Stomach (tissue), 9 donors: ENCODE data around the gene TRIM2. TPM values are rescaled to one million over a fixed set of nuclear protein-coding genes. Genes with fewer than 3 reads are reported as not detected.

Source experiments
- DNase-seq, 2 donors: peaks; one replicate each; pipeline versions ENCODE4 v3.0.0 to v3.0.0-alpha.2; 2013 to 2019
- H3K27ac ChIP-seq, 5 donors: fragments of 200-600 bp in 4 of 5; sonication (generic) in 4 of 5; one replicate each; pipeline ENCODE4 v1.5.1; 2013 to 2019; ENCODE audit warnings: mild to moderate bottlenecking in 1 of 5, moderate library complexity in 1 of 5
- H3K27me3 ChIP-seq, 3 donors: fragments of 200-600 bp; sonication (generic); one replicate each; pipeline ENCODE4 v1.5.1; 2017 to 2019; ENCODE audit warnings: mixed run types in 1 of 3
- H3K36me3 ChIP-seq, 4 donors: fragments of 200-600 bp; sonication (generic); 1 replicate in 3 of 4; 2 replicates in 1 of 4; pipeline ENCODE4 v1.5.1; 2016 to 2019
- H3K4me1 ChIP-seq, 4 donors: fragments of 200-600 bp; sonication (generic); one replicate each; pipeline ENCODE4 v1.5.1; 2016 to 2019
- H3K4me3 ChIP-seq, 4 donors: fragments of 200-600 bp; sonication (generic) in 3 of 4; one replicate each; pipeline ENCODE4 v1.5.1; 2016 to 2019; ENCODE audit warnings: mild to moderate bottlenecking in 1 of 4
- H3K9me3 ChIP-seq, 4 donors: fragments of 200-600 bp; sonication (generic); one replicate each; pipeline ENCODE4 v1.5.1; 2016 to 2019
- CTCF ChIP-seq, 7 experiments: fragments of 450-650 bp in 4 of 7; fragments of 200-600 bp in 3 of 7; sonication (generic) in 3 of 7; IDR thresholded peaks; one replicate each; pipeline ENCODE4 v1.5.1; 2016 to 2019; ENCODE audit warnings: antibody characterized with exemption in 7 of 7, control low read depth in 2 of 7, mild to moderate bottlenecking in 1 of 7
- EP300 ChIP-seq: sonication (generic); formaldehyde crosslinking; IDR thresholded peaks from one replicate; pipeline ENCODE4 v1.6.1; 2017; ENCODE audit warnings: antibody characterized with exemption
- POLR2A ChIP-seq, 4 donors: fragments of 450-650 bp; IDR thresholded peaks; one replicate each; pipeline ENCODE4 v1.6.1; 2016; ENCODE audit warnings: antibody characterized with exemption in 4 of 4, control low read depth in 2 of 4, mild to moderate bottlenecking in 1 of 4, moderate library complexity in 1 of 4
- POLR2AphosphoS5 ChIP-seq, 3 donors: sonication (generic); formaldehyde crosslinking; IDR thresholded peaks; one replicate each; pipeline ENCODE4 v1.6.1; 2016; ENCODE audit warnings: antibody characterized with exemption in 3 of 3
- WGBS, 5 donors: extraction: QIAGEN DNeasy Blood & Tissue Kit in 3 of 5; methylation state at CpG; one replicate each; pipeline versions ENCODE4 v1.1.5 to v1.1.7; 2013 to 2018; 5-methylcytosine and 5-hydroxymethylcytosine counted together
- intact Hi-C: fragments of 100-400 bp; cut with DNase I; formaldehyde crosslinking; loops from one replicate; pipeline ENCODE4 v1.15.1; 2023; ENCODE audit warnings: low total_unique reads
- polyA plus RNA-seq, 3 donors: library from polyadenylated mRNA; stranded (reverse); fragments of 200-250 nt; gene quantifications; one replicate each; pipeline ENCODE4 v1.2.3, GENCODE V29; 2013
- total RNA-seq, 5 donors: library from RNA; depleted of rRNA; stranded (reverse); fragments of >200 nt; gene quantifications; one replicate each; pipeline versions ENCODE4 v1.1.0 to v1.2.3, GENCODE V29; 2014 to 2016
- donor health status: healthy with polysubstance abuse.
- donor health status: Bipolar disorder and iron deficiency.
- donor health status: healthy.

The TRIM2 gene
- total and polyA plus RNA-seq, 8 donors, result 11.2 to 327 (median 53.8) TPM

DNA sequence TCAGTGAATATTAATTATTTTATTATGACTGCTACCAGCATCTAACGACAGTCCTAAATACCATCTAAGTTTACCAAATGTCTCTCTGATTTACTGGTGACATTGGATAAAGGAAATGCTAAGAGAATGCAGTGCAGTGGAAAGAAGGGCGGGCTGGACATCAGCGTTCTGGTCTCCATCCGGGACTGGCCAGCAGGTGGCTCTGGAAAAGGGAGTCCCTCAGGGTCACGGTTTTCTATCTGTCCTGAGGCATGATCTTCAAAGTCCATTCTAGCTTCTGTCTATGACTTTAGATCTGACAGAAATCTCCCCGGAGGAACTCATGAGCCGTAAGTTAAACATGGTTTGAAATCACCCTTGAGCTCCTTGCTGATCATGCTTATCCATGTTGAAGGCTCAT, 3.3 kb downstream of the TRIM2 start:
- peak overlapping the region in 4 of 5 donors; percentile 31 to 86 (median 84) for H3K27ac ChIP-seq
- peak overlapping the region in 1 of 4 donors; percentile 54 for H3K4me3 ChIP-seq
- H3K36me3 ChIP-seq, result no peaks in the 10 kb centered on the region
- H3K9me3 ChIP-seq, result no peaks in the 10 kb centered on the region
- WGBS, 5 donors, result 16 to 28% (median 27%) methylated on average over 7 of the region's 7 CpGs
- peaks cover 33 to 63% (median 37%) of the 10 kb centered on the region in 4 donors for H3K4me1 ChIP-seq
- TF ChIP-seq EP300, result no peak
- TF ChIP-seq CTCF (IDR thresholded peaks at IDR 0.05), result peak in 5 of 7 experiments; percentile 18 to 71 (median 44)
- intact Hi-C loops, result no loop called here
- H3K27me3 ChIP-seq, result no peaks in the 10 kb centered on the region
- DNase-seq, result peak; percentile 63 to 66

- H3K4me3 ChIP-seq, result no peak overlapping the region
- H3K4me1 ChIP-seq, result peaks cover 29 to 67% (median 35%) of the 10 kb centered on the region in 4 donors
- no peaks in the 10 kb centered on the region for H3K27me3 ChIP-seq
- intact Hi-C loops, result no loop called here
- H3K9me3 ChIP-seq, result no peaks in the 10 kb centered on the region
- peak; percentile 36 to 65 for DNase-seq
- no peaks in the 10 kb centered on the region for H3K36me3 ChIP-seq
- 27 to 48% (median 31%) methylated on average over 5 of the region's 5 CpGs for WGBS, 5 donors
- H3K27ac ChIP-seq, result peak overlapping the region in 3 of 5 donors; percentile 20 to 45 (median 34)
- TF ChIP-seq EP300 (no peak), POLR2A (IDR thresholded peaks at IDR 0.05) (no peak), POLR2AphosphoS5 (IDR thresholded peaks at IDR 0.05) (peak in 1 of 3 donors; percentile 33), CTCF (IDR thresholded peaks at IDR 0.05) (no peak)
Observed at GRCh38 chr4:153209410-153209809, 5.2 kb downstream of the TRIM2 start.

GRCh38 chr4:153210727-153211126, 6.5 kb downstream of the TRIM2 start:
- DNase-seq, result no peak
- H3K9me3 ChIP-seq, result no peaks in the 10 kb centered on the region
- no peak for TF ChIP-seq EP300
- TF ChIP-seq POLR2A (IDR thresholded peaks at IDR 0.05), result no peak
- no peak for TF ChIP-seq POLR2AphosphoS5 (IDR thresholded peaks at IDR 0.05)
- no peak for TF ChIP-seq CTCF (IDR thresholded peaks at IDR 0.05)
- no peaks in the 10 kb centered on the region for H3K36me3 ChIP-seq
- intact Hi-C loops, result no loop called here
- H3K4me1 ChIP-seq, result peaks cover 28 to 56% (median 32%) of the 10 kb centered on the region in 4 donors
- H3K27ac ChIP-seq, result peak overlapping the region in 1 of 5 donors; percentile 38
- H3K4me3 ChIP-seq, result no peak overlapping the region
- no peaks in the 10 kb centered on the region for H3K27me3 ChIP-seq
- WGBS, 5 donors, result 70 to 97% (median 94%) methylated on average over 1 of the region's 1 CpG

GRCh38 chr4:153211986-153212728, 7.9 kb downstream of the TRIM2 start:
- no peak for DNase-seq
- Histone ChIP-seq H3K27ac (peak overlapping the region in 1 of 5 donors; percentile 26), H3K4me1 (peaks cover 19 to 44% (median 27%) of the 10 kb centered on the region in 4 donors), H3K36me3 (no peaks in the 10 kb centered on the region), H3K27me3 (no peaks in the 10 kb centered on the region), H3K4me3 (no peak overlapping the region), H3K9me3 (no peaks in the 10 kb centered on the region)
- no peak for TF ChIP-seq CTCF (IDR thresholded peaks at IDR 0.05)
- TF ChIP-seq EP300, result no peak
- TF ChIP-seq POLR2A (IDR thresholded peaks at IDR 0.05), result no peak
- no peak for TF ChIP-seq POLR2AphosphoS5 (IDR thresholded peaks at IDR 0.05)
- WGBS, 5 donors, result 69 to 76% (median 72%) methylated on average over 5 of the region's 5 CpGs
- intact Hi-C loops, result no loop called here
